Pancreas (tissue), 10 donors: Measurements from ENCODE around the gene MCTP2. TPM values are rescaled to one million over a fixed set of nuclear protein-coding genes. Genes with fewer than 3 reads are reported as not detected.

Experiments used
- ATAC-seq, 4 donors: fragments of 200-7000 bp; cut with Tn5 transposase; one replicate each; pipeline versions ENCODE4 v1.8.0 to v1.9.1; 2020; ENCODE audit warnings: mild to moderate bottlenecking in 4 of 4, moderate library complexity in 4 of 4
- DNase-seq, 6 donors: peaks; one replicate each; pipeline ENCODE4 v3.0.0-alpha.2; 2020
- FAIRE-seq: peaks from 2 replicates; lab custom pipeline; 2012; peaks lifted over from hg19 to GRCh38; lab: Jason Lieb, UNC
- H3K27ac ChIP-seq, 4 donors: fragments of 200-600 bp; sonication (generic); 1 replicate in 3 of 4; 2 replicates in 1 of 4; pipeline versions ENCODE4 v1.5.0 to v1.8.0; 2020
- H3K27me3 ChIP-seq, 4 donors: fragments of 200-600 bp; one replicate each; pipeline ENCODE4 v1.8.0; 2021
- H3K36me3 ChIP-seq, 3 donors: fragments of 200-600 bp; sonication (generic) in 1 of 3; one replicate each; pipeline versions ENCODE4 v1.5.0 to v1.8.0; 2020 to 2021
- H3K4me1 ChIP-seq, 3 donors: fragments of 200-600 bp; one replicate each; pipeline ENCODE4 v1.8.0; 2021
- H3K4me3 ChIP-seq, 4 donors: fragments of 200-600 bp; sonication (generic) in 2 of 4; one replicate each; pipeline versions ENCODE4 v1.5.0 to v1.8.0; 2020 to 2021
- H3K9me3 ChIP-seq, 4 donors: fragments of 200-600 bp; one replicate each; pipeline ENCODE4 v1.8.0; 2021
- WGBS, 2 donors: extraction: QIAGEN DNeasy Blood & Tissue Kit; methylation state at CpG; one replicate each; pipeline ENCODE4 v1.1.7; 2013; 5-methylcytosine and 5-hydroxymethylcytosine counted together
- intact Hi-C, 3 donors: fragments of 100-400 bp; cut with DNase I; formaldehyde crosslinking; loops; one replicate each; pipeline versions ENCODE4 v1.11.1 to v1.14.2; 2022
- polyA plus RNA-seq, 2 donors: library from polyadenylated mRNA; stranded (reverse); fragments of 200-250 nt; gene quantifications; one replicate each; pipeline ENCODE4 v1.2.3, GENCODE V29; 2013
- total RNA-seq, 6 donors: library from RNA; stranded (reverse); fragmentation: NEBNext Ultra II Directional in 4 of 6; extraction: Animal tissue kit (Norgen Biotek cat#: 25700) in 4 of 6; gene quantifications; one replicate each; pipeline versions ENCODE4 v1.2.1 to v1.2.4, GENCODE V29; 2021 to 2023
- TF ChIP-seq, protein P1 (sequence below), 4 donors: fragments of 200-600 bp; sonication (generic) in 3 of 4; IDR thresholded peaks; one replicate each; pipeline versions ENCODE4 v1.5.0 to v1.8.0; 2021; ENCODE audit warnings: antibody characterized with exemption in 4 of 4
- donor health status: healthy with polysubstance abuse.
- donor health status: DM: no; HTN: no; CAD: no; lungs with moderate emphysema.
- donor health status: DM: no; HTN: no; CAD: no.
- donor health status: control.
- donor health status: control.
- donor health status: Bipolar disorder and iron deficiency.
- donor health status: DM: yes; HTN: yes; CAD: no.
- donor health status: DM: no; HTN: no; CAD: no.
- donor health status: DM: no; HTN: no; CAD: no.
- donor health status: DM: yes; HTN: yes; CAD: no.

The MCTP2 gene
- total and polyA plus RNA-seq, 8 donors: 3.7 to 21.4 (median 14.7) TPM

- no peaks in the 10 kb centered on the region for H3K9me3 ChIP-seq
- no peaks in the 10 kb centered on the region for H3K4me1 ChIP-seq
- DNase-seq (no peak), ATAC-seq (no peak), FAIRE-seq (no peak)
- no peaks in the 10 kb centered on the region for H3K27me3 ChIP-seq
- TF ChIP-seq, protein P1, sequence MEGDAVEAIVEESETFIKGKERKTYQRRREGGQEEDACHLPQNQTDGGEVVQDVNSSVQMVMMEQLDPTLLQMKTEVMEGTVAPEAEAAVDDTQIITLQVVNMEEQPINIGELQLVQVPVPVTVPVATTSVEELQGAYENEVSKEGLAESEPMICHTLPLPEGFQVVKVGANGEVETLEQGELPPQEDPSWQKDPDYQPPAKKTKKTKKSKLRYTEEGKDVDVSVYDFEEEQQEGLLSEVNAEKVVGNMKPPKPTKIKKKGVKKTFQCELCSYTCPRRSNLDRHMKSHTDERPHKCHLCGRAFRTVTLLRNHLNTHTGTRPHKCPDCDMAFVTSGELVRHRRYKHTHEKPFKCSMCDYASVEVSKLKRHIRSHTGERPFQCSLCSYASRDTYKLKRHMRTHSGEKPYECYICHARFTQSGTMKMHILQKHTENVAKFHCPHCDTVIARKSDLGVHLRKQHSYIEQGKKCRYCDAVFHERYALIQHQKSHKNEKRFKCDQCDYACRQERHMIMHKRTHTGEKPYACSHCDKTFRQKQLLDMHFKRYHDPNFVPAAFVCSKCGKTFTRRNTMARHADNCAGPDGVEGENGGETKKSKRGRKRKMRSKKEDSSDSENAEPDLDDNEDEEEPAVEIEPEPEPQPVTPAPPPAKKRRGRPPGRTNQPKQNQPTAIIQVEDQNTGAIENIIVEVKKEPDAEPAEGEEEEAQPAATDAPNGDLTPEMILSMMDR (IDR thresholded peaks at IDR 0.05): no peak
- no peak overlapping the region for H3K27ac ChIP-seq
- 83 to 86% methylated on average over 4 of the region's 4 CpGs for WGBS, 2 donors
- intact Hi-C loops: no loop called here
- H3K36me3 ChIP-seq: peaks cover 0 to 8% (median 0%) of the 10 kb centered on the region in 3 donors
- no peak overlapping the region for H3K4me3 ChIP-seq
Observed at GRCh38 chr15:94362385-94363092, 131.2 kb downstream of the MCTP2 start.

DNA sequence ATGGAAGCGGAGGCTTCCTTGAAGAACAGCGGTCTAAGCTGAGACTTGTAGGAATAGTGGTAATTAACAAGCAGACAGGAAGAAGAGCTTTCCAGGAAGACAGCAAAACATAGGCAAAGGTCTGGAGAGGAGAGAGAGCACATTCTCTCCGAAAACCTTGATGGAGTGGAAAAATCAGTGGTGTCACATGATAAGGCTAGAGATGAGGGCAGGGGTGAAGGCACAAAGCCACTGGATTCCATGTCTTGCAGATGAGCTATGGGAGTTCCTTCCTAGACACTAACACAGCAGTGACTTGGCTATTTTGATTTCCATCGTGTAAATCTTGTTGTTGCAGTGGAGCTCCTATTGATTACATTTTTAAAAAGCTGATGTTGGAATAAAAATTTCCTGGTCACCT is 132.0 kb downstream of the MCTP2 start:
- no peaks in the 10 kb centered on the region for H3K27me3 ChIP-seq
- H3K36me3 ChIP-seq: peaks cover 0 to 8% (median 0%) of the 10 kb centered on the region in 3 donors
- no peak for DNase-seq
- no peak for FAIRE-seq
- H3K27ac ChIP-seq: no peak overlapping the region
- WGBS, 2 donors: 87 to 93% methylated on average over 4 of the region's 4 CpGs
- no peak overlapping the region for H3K4me3 ChIP-seq
- TF ChIP-seq, protein P1 (IDR thresholded peaks at IDR 0.05): no peak
- ATAC-seq: no peak
- intact Hi-C loops: no loop called here
- H3K4me1 ChIP-seq: no peaks in the 10 kb centered on the region
- H3K9me3 ChIP-seq: no peaks in the 10 kb centered on the region

DNA sequence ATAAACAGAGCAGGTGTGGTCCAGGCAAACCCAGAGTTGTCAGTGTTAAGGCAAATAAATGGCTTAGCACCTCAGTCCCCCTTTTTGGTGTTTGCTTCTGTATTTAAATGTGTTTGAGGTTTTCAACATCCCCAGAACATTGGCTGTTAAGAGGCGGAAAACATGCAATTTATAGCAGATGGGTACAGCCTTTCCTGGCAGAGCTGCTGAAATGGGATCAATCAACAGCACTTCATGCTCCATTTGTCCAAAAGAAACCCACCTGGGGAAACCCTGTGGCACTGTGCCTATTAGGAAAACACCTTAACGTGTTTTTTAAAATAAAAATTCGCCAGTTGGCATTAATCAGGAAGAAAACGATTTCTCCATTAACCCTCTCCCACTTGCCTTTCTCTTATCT is 135.4 kb downstream of the MCTP2 start:
- Histone ChIP-seq H3K36me3 (peaks cover 0 to 2% (median 0%) of the 10 kb centered on the region in 3 donors), H3K27me3 (no peaks in the 10 kb centered on the region), H3K9me3 (no peaks in the 10 kb centered on the region), H3K4me3 (no peak overlapping the region), H3K4me1 (no peaks in the 10 kb centered on the region), H3K27ac (no peak overlapping the region)
- FAIRE-seq: no peak
- TF ChIP-seq, protein P1 (IDR thresholded peaks at IDR 0.05): no peak
- intact Hi-C loops: no loop called here
- 64 to 66% methylated on average over 4 of the region's 4 CpGs for WGBS, 2 donors
- DNase-seq: no peak
- peak in 2 of 4 donors; percentile 38 to 45 for ATAC-seq

- Histone ChIP-seq H3K27me3 (no peaks in the 10 kb centered on the region), H3K36me3 (peaks cover 0 to 7% (median 0%) of the 10 kb centered on the region in 3 donors), H3K9me3 (no peaks in the 10 kb centered on the region), H3K4me1 (no peaks in the 10 kb centered on the region), H3K4me3 (no peak overlapping the region), H3K27ac (no peak overlapping the region)
- TF ChIP-seq, protein P1 (IDR thresholded peaks at IDR 0.05): no peak
- DNase-seq (no peak), ATAC-seq (no peak), FAIRE-seq (no peak)
- intact Hi-C loops: no loop called here
- 69 to 71% methylated on average over 6 of the region's 6 CpGs for WGBS, 2 donors
Observed at GRCh38 chr15:94367726-94368535, 136.6 kb downstream of the MCTP2 start.
